CD14-positive monocyte (primary cell): ENCODE data around the gene PABPN1L. TPM values are rescaled to one million over a fixed set of nuclear protein-coding genes. Genes with fewer than 3 reads are reported as not detected.

Experiments
- DNase-seq, 3 donors: peaks; one replicate each; pipeline ENCODE4 v3.0.0-alpha.2; 2011 to 2022
- H2AFZ ChIP-seq: 2 replicates; pipeline ENCODE4 v1.6.0; 2012; ENCODE audit warnings: mild to moderate bottlenecking, low read depth, low read length, inconsistent platforms; ENCODE audit not compliant: insufficient read depth, poor library complexity, severe bottlenecking
- H3K27ac ChIP-seq, 2 donors: 1 replicate in 1 of 2; 2 replicates in 1 of 2; pipeline ENCODE4 v1.5.1; 2012 to 2013; ENCODE audit warnings: low read length in 2 of 2, control low read depth in 1 of 2, inconsistent platforms in 1 of 2, low read depth in 1 of 2, mild to moderate bottlenecking in 1 of 2
- H3K27me3 ChIP-seq, 2 donors: one replicate each; pipeline versions ENCODE4 v1.6.0 to v1.6.1; 2011 to 2013; ENCODE audit warnings: low read length in 2 of 2; ENCODE audit not compliant: control insufficient read depth in 2 of 2, insufficient read depth in 2 of 2
- H3K36me3 ChIP-seq, 2 donors: replicated peaks in 1 of 2; 1 replicate in 1 of 2; 2 replicates in 1 of 2; pipeline versions ENCODE4 v1.5.1 to v1.6.1; 2012 to 2013; ENCODE audit warnings: low read length in 2 of 2, control low read depth in 1 of 2, inconsistent platforms in 1 of 2, mild to moderate bottlenecking in 1 of 2; ENCODE audit not compliant: insufficient read depth in 2 of 2, control insufficient read depth in 1 of 2
- H3K4me1 ChIP-seq, 2 donors: 1 replicate in 1 of 2; 2 replicates in 1 of 2; pipeline versions ENCODE4 v1.5.1 to v1.6.1; 2012 to 2013; ENCODE audit warnings: low read length in 2 of 2, control low read depth in 1 of 2, inconsistent platforms in 1 of 2, mild to moderate bottlenecking in 1 of 2, moderate library complexity in 1 of 2; ENCODE audit not compliant: insufficient read depth in 2 of 2, control insufficient read depth in 1 of 2
- H3K4me2 ChIP-seq: replicated peaks from 2 replicates; pipeline ENCODE3; 2012; ENCODE audit warnings: low read length, moderate library complexity, mild to moderate bottlenecking; ENCODE audit not compliant: poor library complexity, severe bottlenecking; ENCODE audit errors: extremely low read depth
- H3K4me3 ChIP-seq, 3 experiments: fragments of 200-600 bp in 1 of 3; sonication (generic) in 1 of 3; replicated peaks in 1 of 3; 1 replicate in 2 of 3; 2 replicates in 1 of 3; pipeline ENCODE4 v1.5.1; 2011 to 2013; ENCODE audit warnings: low read length in 3 of 3, mild to moderate bottlenecking in 3 of 3, control low read depth in 2 of 3, low read depth in 2 of 3, inconsistent platforms in 1 of 3, moderate library complexity in 1 of 3
- H3K79me2 ChIP-seq: 2 replicates; pipeline ENCODE4 v1.6.0; 2012; ENCODE audit warnings: mild to moderate bottlenecking, control low read depth, inconsistent platforms, low read length, moderate library complexity; ENCODE audit not compliant: insufficient read depth
- H3K9ac ChIP-seq: 2 replicates; pipeline ENCODE4 v1.6.0; 2017; ENCODE audit warnings: low read length, mild to moderate bottlenecking; ENCODE audit not compliant: insufficient read depth, poor library complexity, severe bottlenecking
- H3K9me3 ChIP-seq, 2 donors: replicated peaks in 1 of 2; 1 replicate in 1 of 2; 2 replicates in 1 of 2; pipeline versions ENCODE4 v1.5.1 to v1.6.1; 2012 to 2013; ENCODE audit warnings: low read length in 2 of 2, control low read depth in 1 of 2; ENCODE audit not compliant: control insufficient read depth in 1 of 2, insufficient read depth in 1 of 2
- H4K20me1 ChIP-seq: 2 replicates; pipeline ENCODE4 v1.6.0; 2012; ENCODE audit warnings: mild to moderate bottlenecking, low read length, control low read depth, moderate library complexity; ENCODE audit not compliant: insufficient read depth
- H3K27ac Mint-ChIP-seq, 7 donors: one replicate each; pipeline ENCODE4 v1.8.0; 2020; ENCODE audit warnings: mild to moderate bottlenecking in 7 of 7, mixed read lengths in 7 of 7, moderate library complexity in 6 of 7, inconsistent platforms in 2 of 7
- H3K27me3 Mint-ChIP-seq, 3 donors: one replicate each; pipeline ENCODE4 v1.8.0; 2021 to 2022; ENCODE audit warnings: low read depth in 3 of 3, mild to moderate bottlenecking in 3 of 3, mixed read lengths in 3 of 3, moderate library complexity in 3 of 3, inconsistent platforms in 1 of 3
- H3K36me3 Mint-ChIP-seq, 2 donors: one replicate each; pipeline ENCODE4 v1.8.0; 2020; ENCODE audit warnings: mixed read lengths in 2 of 2, inconsistent platforms in 1 of 2, mild to moderate bottlenecking in 1 of 2
- H3K4me1 Mint-ChIP-seq: one replicate; pipeline ENCODE4 v1.8.0; 2020; ENCODE audit warnings: mild to moderate bottlenecking, mixed read lengths
- H3K4me3 Mint-ChIP-seq, 2 donors: one replicate each; pipeline ENCODE4 v1.8.0; 2020; ENCODE audit warnings: mild to moderate bottlenecking in 2 of 2, mixed read lengths in 2 of 2, moderate library complexity in 1 of 2
- H3K9me3 Mint-ChIP-seq, 7 donors: one replicate each; pipeline ENCODE4 v1.8.0; 2020 to 2022; ENCODE audit warnings: mixed read lengths in 7 of 7, mild to moderate bottlenecking in 6 of 7, moderate library complexity in 6 of 7, inconsistent platforms in 2 of 7
- WGBS: methylation state at CpG from one replicate; pipeline ENCODE4 v1.1.5; 2013; ENCODE audit warnings: missing lambda C conversion rate; ENCODE audit not compliant: insufficient coverage; 5-methylcytosine and 5-hydroxymethylcytosine counted together
- intact Hi-C, 2 donors: fragments of 100-400 bp; cut with micrococcal nuclease; formaldehyde crosslinking; loops; one replicate each; pipeline versions ENCODE4 v1.15.0 to v1.15.1; 2023
- polyA plus RNA-seq, 3 donors: library from polyadenylated mRNA; depleted of rRNA in 1 of 3; unstranded in 2 of 3; stranded (reverse) in 1 of 3; fragments of 300-500 nt in 2 of 3; fragments of >200 nt in 1 of 3; fragmentation: Illumina TruSeq in 2 of 3; gene quantifications; 1 replicate in 2 of 3; 2 replicates in 1 of 3; pipeline ENCODE4 v1.2.3, GENCODE V29; 2012 to 2021
- TF ChIP-seq, protein P1 (sequence below): fragments of 200-600 bp; IDR thresholded peaks from one replicate; pipeline ENCODE4 v1.8.0; 2022; ENCODE audit warnings: antibody characterized with exemption, mild to moderate bottlenecking

The PABPN1L gene
- polyA plus RNA-seq, 3 donors, result 0.39 TPM; not detected in 2

DNA sequence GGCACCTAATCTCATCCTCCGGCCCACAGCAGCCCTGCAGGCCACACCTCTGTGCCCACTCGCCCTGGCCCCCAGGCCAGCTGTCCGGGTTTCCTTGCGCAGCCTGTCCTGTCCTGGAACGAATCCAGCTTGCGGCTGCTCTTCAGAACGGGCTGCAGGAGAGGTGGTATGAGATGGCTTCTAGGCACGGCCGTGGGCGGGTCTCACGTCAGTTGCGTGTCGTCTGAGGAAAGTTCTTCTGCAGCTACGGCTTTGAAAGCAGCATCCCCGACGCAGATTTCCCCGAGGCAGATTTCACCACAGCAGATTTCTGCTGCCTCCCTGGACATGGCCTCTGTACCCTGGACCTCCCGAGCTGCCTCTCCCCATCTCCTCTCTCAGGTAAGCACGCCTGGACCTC lies 27.9 kb downstream of the PABPN1L start:
- no peaks in the 10 kb centered on the region for H3K9me3 Mint-ChIP-seq
- Histone ChIP-seq H3K27ac (no peak overlapping the region), H3K79me2 (no peaks in the 10 kb centered on the region), H4K20me1 (peaks cover 48% of the 10 kb centered on the region), H3K36me3 (peaks cover 59 to 69% of the 10 kb centered on the region in 2 donors), H3K4me3 (no peak overlapping the region), H3K4me2 (no peak overlapping the region), H3K9ac (no peak overlapping the region), H3K9me3 (no peaks in the 10 kb centered on the region), H3K4me1 (peaks cover 24 to 27% of the 10 kb centered on the region in 2 donors), H2AFZ (no peak overlapping the region), H3K27me3 (no peaks in the 10 kb centered on the region)
- H3K36me3 Mint-ChIP-seq, result peaks cover 41 to 68% of the 10 kb centered on the region in 2 donors
- DNase-seq, result no peak
- TF ChIP-seq, protein P1, sequence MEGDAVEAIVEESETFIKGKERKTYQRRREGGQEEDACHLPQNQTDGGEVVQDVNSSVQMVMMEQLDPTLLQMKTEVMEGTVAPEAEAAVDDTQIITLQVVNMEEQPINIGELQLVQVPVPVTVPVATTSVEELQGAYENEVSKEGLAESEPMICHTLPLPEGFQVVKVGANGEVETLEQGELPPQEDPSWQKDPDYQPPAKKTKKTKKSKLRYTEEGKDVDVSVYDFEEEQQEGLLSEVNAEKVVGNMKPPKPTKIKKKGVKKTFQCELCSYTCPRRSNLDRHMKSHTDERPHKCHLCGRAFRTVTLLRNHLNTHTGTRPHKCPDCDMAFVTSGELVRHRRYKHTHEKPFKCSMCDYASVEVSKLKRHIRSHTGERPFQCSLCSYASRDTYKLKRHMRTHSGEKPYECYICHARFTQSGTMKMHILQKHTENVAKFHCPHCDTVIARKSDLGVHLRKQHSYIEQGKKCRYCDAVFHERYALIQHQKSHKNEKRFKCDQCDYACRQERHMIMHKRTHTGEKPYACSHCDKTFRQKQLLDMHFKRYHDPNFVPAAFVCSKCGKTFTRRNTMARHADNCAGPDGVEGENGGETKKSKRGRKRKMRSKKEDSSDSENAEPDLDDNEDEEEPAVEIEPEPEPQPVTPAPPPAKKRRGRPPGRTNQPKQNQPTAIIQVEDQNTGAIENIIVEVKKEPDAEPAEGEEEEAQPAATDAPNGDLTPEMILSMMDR, result no peak
- peaks cover 0 to 2% (median 2%) of the 10 kb centered on the region in 3 donors for H3K27me3 Mint-ChIP-seq
- H3K4me3 Mint-ChIP-seq, result no peak overlapping the region
- H3K4me1 Mint-ChIP-seq, result peaks cover 20% of the 10 kb centered on the region
- no peak overlapping the region for H3K27ac Mint-ChIP-seq
- intact Hi-C loops, result no loop called here
- WGBS, result 95% methylated on average over 12 of the region's 19 CpGs

DNA sequence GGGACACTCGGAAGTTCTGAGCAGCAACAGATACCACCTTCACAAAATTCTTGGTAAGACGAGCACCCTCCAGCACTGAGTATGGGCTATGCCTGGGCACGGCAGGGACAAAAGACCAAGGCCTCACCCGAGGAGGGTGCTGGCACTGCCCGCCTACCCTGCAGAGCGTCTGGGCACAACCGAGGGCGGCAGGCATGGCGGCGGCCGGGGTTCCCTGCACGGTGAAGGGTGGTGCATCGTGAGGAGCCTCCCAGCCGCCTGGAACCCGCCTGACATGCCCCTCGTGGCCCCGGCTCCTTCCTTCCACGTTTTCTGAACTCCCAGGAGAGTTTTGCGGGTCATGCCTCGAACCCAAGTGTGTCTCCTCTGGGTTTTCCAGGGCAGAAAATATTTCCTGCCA lies 28.7 kb downstream of the PABPN1L start:
- Mint-ChIP-seq H3K36me3 (peaks cover 35 to 60% of the 10 kb centered on the region in 2 donors), H3K27me3 (peaks cover 0 to 2% (median 2%) of the 10 kb centered on the region in 3 donors), H3K27ac (no peak overlapping the region), H3K4me3 (no peak overlapping the region), H3K9me3 (no peaks in the 10 kb centered on the region), H3K4me1 (peaks cover 20% of the 10 kb centered on the region)
- Histone ChIP-seq H4K20me1 (peaks cover 40% of the 10 kb centered on the region), H3K9ac (no peak overlapping the region), H3K36me3 (peaks cover 53 to 61% of the 10 kb centered on the region in 2 donors), H3K27ac (no peak overlapping the region), H3K4me1 (peaks cover 24 to 27% of the 10 kb centered on the region in 2 donors), H3K9me3 (no peaks in the 10 kb centered on the region), H2AFZ (no peak overlapping the region), H3K4me2 (no peak overlapping the region), H3K79me2 (no peaks in the 10 kb centered on the region), H3K4me3 (no peak overlapping the region), H3K27me3 (no peaks in the 10 kb centered on the region)
- DNase-seq, result no peak
- TF ChIP-seq, protein P1, result no peak
- intact Hi-C loops, result no loop called here
- 93% methylated on average over 19 of the region's 20 CpGs for WGBS
